ENCODE results near the gene CSNK1D.

The CSNK1D gene

GRCh38 chr17:82281076-82281475 lies 7.6 kb upstream of the CSNK1D start:
- H3K9me3 ChIP-seq (ENCODE audit: control insufficient read depth, insufficient read depth, low read depth, low read length): no peaks in the 10 kb centered on the region
- peaks cover 0 to 4% of the 10 kb centered on the region in 2 experiments; a peak in 1 of 3 replicates for H3K36me3 ChIP-seq (ENCODE audit: control insufficient read depth in 2 of 2, insufficient read depth in 1 of 2, low read length in 2 of 2)
- ChIA-PET POLR2A (interaction anchor here (0.9 to 4.5 kb wide), 4 partner anchors 7 to 17 kb away, joined by 3 to 44 read pairs (median 13); partner anchors contain the start of gene CSNK1D), CTCF (interaction anchor here (0.7 to 0.8 kb wide), 2 partner anchors 19 to 52 kb away, joined by 3 read pairs; no protein-coding TSS in a partner anchor)
- H3K4me3 ChIP-seq (ENCODE audit: low read depth, low read length): no peak overlapping the region
- no peak overlapping the region for H3K27ac ChIP-seq (ENCODE audit: extremely low read depth, low read depth, low read length)
- TF ChIP-seq ZSCAN30 (tag by site-specific recombination; IDR thresholded peaks at IDR 0.05): no peak
- no peak for TF ChIP-seq ZNF529 (tag by site-specific recombination; IDR thresholded peaks at IDR 0.05; ENCODE audit: insufficient replicate concordance)
- peak; percentile 80 for TF ChIP-seq ZNF10 (tag by site-specific recombination; IDR thresholded peaks at IDR 0.05)
- peaks cover 9% of the 10 kb centered on the region for H3K4me1 ChIP-seq (ENCODE audit: control insufficient read depth, insufficient read depth, low read length)

- POLR2A ChIA-PET: interaction anchor here (0.9 to 4.5 kb wide), 3 partner anchors 12 to 18 kb away, joined by 3 to 44 read pairs (median 4); no protein-coding TSS in a partner anchor
- CTCF ChIA-PET: no interaction called here
- H3K4me1 ChIP-seq (ENCODE audit: control insufficient read depth, insufficient read depth, low read length): peaks cover 9% of the 10 kb centered on the region
- no peaks in the 10 kb centered on the region for H3K9me3 ChIP-seq (ENCODE audit: control insufficient read depth, insufficient read depth, low read depth, low read length)
- no peak overlapping the region for H3K4me3 ChIP-seq (ENCODE audit: low read depth, low read length)
- no peak overlapping the region for H3K27ac ChIP-seq (ENCODE audit: extremely low read depth, low read depth, low read length)
- peaks cover 0 to 4% of the 10 kb centered on the region in 2 experiments; a peak in 1 of 3 replicates for H3K36me3 ChIP-seq (ENCODE audit: control insufficient read depth in 2 of 2, insufficient read depth in 1 of 2, low read length in 2 of 2)
- TF ChIP-seq ZNF280D (tag by site-specific recombination; IDR thresholded peaks at IDR 0.05): no peak
- no peak for TF ChIP-seq ZNF530 (tag by site-specific recombination; IDR thresholded peaks at IDR 0.05; ENCODE audit: low read depth)
- no peak for TF ChIP-seq ZFP37 (tag by site-specific recombination; IDR thresholded peaks at IDR 0.05)
- TF ChIP-seq ZNF366 (tag by site-specific recombination; conservative IDR thresholded peaks at IDR 0.05): no peak
- TF ChIP-seq BCL6B (tag by site-specific recombination; IDR thresholded peaks at IDR 0.05): no peak
- TF ChIP-seq ZNF626 (tag by site-specific recombination; IDR thresholded peaks at IDR 0.05): no peak
- TF ChIP-seq ZNF394 (tag by site-specific recombination; IDR thresholded peaks at IDR 0.05; ENCODE audit: borderline replicate concordance): peak; percentile 14; the same call in 1 of the 2 replicates
- TF ChIP-seq ZNF558 (tag by site-specific recombination; IDR thresholded peaks at IDR 0.05): no peak
- no peak for TF ChIP-seq EGR2 (tag by site-specific recombination; IDR thresholded peaks at IDR 0.05; ENCODE audit: low read depth)
- no peak for TF ChIP-seq ZNF791 (tag by site-specific recombination; IDR thresholded peaks at IDR 0.05)
- peak; percentile 77 for TF ChIP-seq GLIS1 (tag by site-specific recombination; IDR thresholded peaks at IDR 0.05)
- 0 out of 2 replicates have a peak, but pooled peaks have one; percentile 15 for TF ChIP-seq ZBTB17 (tag by site-specific recombination; IDR thresholded peaks at IDR 0.05)
- TF ChIP-seq ZNF223 (tag by site-specific recombination; IDR thresholded peaks at IDR 0.05): no peak
- TF ChIP-seq ZFP69B (tag by site-specific recombination; IDR thresholded peaks at IDR 0.05): no peak
- no peak for TF ChIP-seq ZNF513 (tag by site-specific recombination; IDR thresholded peaks at IDR 0.05)
- TF ChIP-seq ZNF138 (tag by site-specific recombination; IDR thresholded peaks at IDR 0.05; ENCODE audit: borderline replicate concordance): no peak
- TF ChIP-seq ZNF660 (tag by site-specific recombination; IDR thresholded peaks at IDR 0.05): no peak
- TF ChIP-seq ZNF2 (tag by site-specific recombination; IDR thresholded peaks at IDR 0.05): no peak
- no peak for TF ChIP-seq ZNF654 (tag by site-specific recombination; IDR thresholded peaks at IDR 0.05; ENCODE audit: low read depth)
- no peak for TF ChIP-seq ZNF354C (tag by site-specific recombination; IDR thresholded peaks at IDR 0.05; ENCODE audit: borderline replicate concordance, low read depth)
- no peak for TF ChIP-seq ZNF335 (tag by site-specific recombination; conservative IDR thresholded peaks at IDR 0.05)
Measured at GRCh38 chr17:82280537-82280936, 7.0 kb upstream of the CSNK1D start.
